ENCODE results near the gene CCDC92. TPM values are rescaled to one million over a fixed set of nuclear protein-coding genes. Genes with fewer than 3 reads are reported as not detected.

The CCDC92 gene
- total RNA-seq, 1 experiment from 2014 or later: 32.3 TPM

DNA sequence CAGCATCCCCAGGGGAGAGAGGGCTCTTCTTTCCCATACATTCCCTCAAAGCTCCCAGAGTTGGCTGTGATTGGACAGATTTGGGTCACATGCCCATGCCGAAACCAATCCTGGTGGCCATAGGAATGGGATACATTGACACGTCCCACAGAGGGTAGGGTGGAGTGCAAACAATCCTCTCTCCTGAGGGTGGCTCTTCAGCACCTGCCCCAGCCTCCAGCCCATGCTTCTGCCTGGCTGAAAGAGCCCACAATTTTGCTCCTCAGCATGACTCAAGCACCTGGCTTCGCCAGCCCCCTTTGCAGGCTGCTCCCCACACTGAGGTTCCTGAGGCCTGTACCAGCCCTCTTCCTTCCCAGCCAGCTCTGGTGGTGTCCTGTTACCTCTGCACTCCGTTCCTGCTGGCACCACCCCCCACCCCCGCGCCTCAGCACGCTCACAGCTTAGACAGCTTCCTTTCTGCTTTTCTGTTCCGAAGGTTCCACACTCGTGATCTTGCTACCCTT, 71.7 kb downstream of the CCDC92 start:
- CTCF ChIA-PET: interaction anchor here (0.9 to 1.2 kb wide), 2 partner anchors 131 to 399 kb away, joined by 4 read pairs; no protein-coding TSS in a partner anchor
- POLR2A ChIA-PET: interaction anchor here (0.5 kb wide), 1 partner anchor 102 kb away, joined by 3 read pairs; no protein-coding TSS in a partner anchor
- peaks cover 40% of the 10 kb centered on the region for H3K27me3 Mint-ChIP-seq (ENCODE audit: insufficient read depth, unreplicated experiment)
- no peak overlapping the region for H3K4me3 Mint-ChIP-seq (ENCODE audit: unreplicated experiment)
- no peak for DNase-seq (ENCODE audit: unreplicated experiment)
- TF ChIP-seq, protein P1, sequence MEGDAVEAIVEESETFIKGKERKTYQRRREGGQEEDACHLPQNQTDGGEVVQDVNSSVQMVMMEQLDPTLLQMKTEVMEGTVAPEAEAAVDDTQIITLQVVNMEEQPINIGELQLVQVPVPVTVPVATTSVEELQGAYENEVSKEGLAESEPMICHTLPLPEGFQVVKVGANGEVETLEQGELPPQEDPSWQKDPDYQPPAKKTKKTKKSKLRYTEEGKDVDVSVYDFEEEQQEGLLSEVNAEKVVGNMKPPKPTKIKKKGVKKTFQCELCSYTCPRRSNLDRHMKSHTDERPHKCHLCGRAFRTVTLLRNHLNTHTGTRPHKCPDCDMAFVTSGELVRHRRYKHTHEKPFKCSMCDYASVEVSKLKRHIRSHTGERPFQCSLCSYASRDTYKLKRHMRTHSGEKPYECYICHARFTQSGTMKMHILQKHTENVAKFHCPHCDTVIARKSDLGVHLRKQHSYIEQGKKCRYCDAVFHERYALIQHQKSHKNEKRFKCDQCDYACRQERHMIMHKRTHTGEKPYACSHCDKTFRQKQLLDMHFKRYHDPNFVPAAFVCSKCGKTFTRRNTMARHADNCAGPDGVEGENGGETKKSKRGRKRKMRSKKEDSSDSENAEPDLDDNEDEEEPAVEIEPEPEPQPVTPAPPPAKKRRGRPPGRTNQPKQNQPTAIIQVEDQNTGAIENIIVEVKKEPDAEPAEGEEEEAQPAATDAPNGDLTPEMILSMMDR (IDR thresholded peaks at IDR 0.05; ENCODE audit: unreplicated experiment): no peak
- no peak overlapping the region for H3K27ac Mint-ChIP-seq (ENCODE audit: low read depth, unreplicated experiment)
- H3K36me3 Mint-ChIP-seq (ENCODE audit: insufficient read depth, unreplicated experiment): no peaks in the 10 kb centered on the region
- intact Hi-C loops (cut with micrococcal nuclease): no loop called here
- H3K4me1 Mint-ChIP-seq (ENCODE audit: insufficient read depth, unreplicated experiment): no peaks in the 10 kb centered on the region
- no TSS peak for BruUV-seq (replicated peaks)
- no peaks in the 10 kb centered on the region for H3K9me3 Mint-ChIP-seq (ENCODE audit: unreplicated experiment)

- H3K27me3 Mint-ChIP-seq (ENCODE audit: insufficient read depth, unreplicated experiment): peaks cover 38% of the 10 kb centered on the region
- no peaks in the 10 kb centered on the region for H3K4me1 Mint-ChIP-seq (ENCODE audit: insufficient read depth, unreplicated experiment)
- no peak overlapping the region for H3K4me3 Mint-ChIP-seq (ENCODE audit: unreplicated experiment)
- intact Hi-C loops (cut with micrococcal nuclease): no loop called here
- TF ChIP-seq, protein P1 (IDR thresholded peaks at IDR 0.05; ENCODE audit: unreplicated experiment): no peak
- DNase-seq (ENCODE audit: unreplicated experiment): no peak
- no TSS peak for BruUV-seq (replicated peaks)
- no peak overlapping the region for H3K27ac Mint-ChIP-seq (ENCODE audit: low read depth, unreplicated experiment)
- H3K9me3 Mint-ChIP-seq (ENCODE audit: unreplicated experiment): no peaks in the 10 kb centered on the region
- POLR2A ChIA-PET: no interaction called here
- no peaks in the 10 kb centered on the region for H3K36me3 Mint-ChIP-seq (ENCODE audit: insufficient read depth, unreplicated experiment)
- CTCF ChIA-PET: no interaction called here
These were observed 73.3 kb downstream of the CCDC92 start for GRCh38 chr12:123899368-123899767.

DNA sequence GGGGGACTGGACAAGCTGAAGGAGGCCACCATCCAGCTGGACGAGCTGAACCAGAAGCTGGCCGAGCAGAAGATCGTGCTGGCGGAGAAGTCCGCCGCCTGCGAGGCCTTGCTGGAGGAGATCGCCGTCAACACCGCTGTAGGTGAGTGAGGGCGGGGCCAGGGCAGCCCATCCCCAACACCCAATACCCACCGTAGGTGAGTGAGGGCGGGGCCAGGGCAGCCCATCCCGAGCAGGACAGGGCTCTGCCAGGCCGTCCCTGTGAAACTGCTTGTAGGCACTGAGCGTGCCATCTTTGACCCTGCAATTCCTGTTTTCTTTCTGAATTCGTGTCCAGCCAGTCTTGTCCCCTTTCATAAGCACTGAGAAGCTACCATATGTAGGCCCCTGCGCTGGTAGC, 74.0 kb downstream of the CCDC92 start:
- TF ChIP-seq, protein P1 (IDR thresholded peaks at IDR 0.05; ENCODE audit: unreplicated experiment): no peak
- Mint-ChIP-seq H3K4me1 (ENCODE audit: insufficient read depth, unreplicated experiment) (no peaks in the 10 kb centered on the region), H3K27ac (ENCODE audit: low read depth, unreplicated experiment) (no peak overlapping the region), H3K27me3 (ENCODE audit: insufficient read depth, unreplicated experiment) (peaks cover 31% of the 10 kb centered on the region), H3K9me3 (ENCODE audit: unreplicated experiment) (no peaks in the 10 kb centered on the region), H3K4me3 (ENCODE audit: unreplicated experiment) (no peak overlapping the region), H3K36me3 (ENCODE audit: insufficient read depth, unreplicated experiment) (no peaks in the 10 kb centered on the region)
- DNase-seq (ENCODE audit: unreplicated experiment): no peak
- ChIA-PET CTCF (no interaction called here), POLR2A (no interaction called here)
- intact Hi-C loops (cut with micrococcal nuclease): no loop called here
- no TSS peak for BruUV-seq (replicated peaks)

- ChIA-PET CTCF (no interaction called here), POLR2A (no interaction called here)
- no peak overlapping the region for H3K27ac Mint-ChIP-seq (ENCODE audit: low read depth, unreplicated experiment)
- peaks cover 35% of the 10 kb centered on the region for H3K27me3 Mint-ChIP-seq (ENCODE audit: insufficient read depth, unreplicated experiment)
- no peaks in the 10 kb centered on the region for H3K4me1 Mint-ChIP-seq (ENCODE audit: insufficient read depth, unreplicated experiment)
- no peak overlapping the region for H3K4me3 Mint-ChIP-seq (ENCODE audit: unreplicated experiment)
- H3K36me3 Mint-ChIP-seq (ENCODE audit: insufficient read depth, unreplicated experiment): no peaks in the 10 kb centered on the region
- TF ChIP-seq, protein P1 (IDR thresholded peaks at IDR 0.05; ENCODE audit: unreplicated experiment): no peak
- BruUV-seq (replicated peaks): no TSS peak
- intact Hi-C loops (cut with micrococcal nuclease): no loop called here
- DNase-seq (ENCODE audit: unreplicated experiment): peak; percentile 76
- H3K9me3 Mint-ChIP-seq (ENCODE audit: unreplicated experiment): no peaks in the 10 kb centered on the region
These were observed 75.4 kb downstream of the CCDC92 start for GRCh38 chr12:123897221-123897620.

All from MCF 10A (cell line).